Measurements from ENCODE around the gene GLRX3. TPM values are rescaled to one million over a fixed set of nuclear protein-coding genes. Genes with fewer than 3 reads are reported as not detected.
A peak's percentile ranks its signal among the peaks of the same experiment; 100 is the strongest.
"Not testable (repeated sequence)": the region's sequence is repeated elsewhere in the genome, so short reads cannot be mapped to it uniquely, and the experiment has no call there.

Gene GLRX3
- total RNA-seq, 1 experiment from 2014 or later: 191 TPM

DNA sequence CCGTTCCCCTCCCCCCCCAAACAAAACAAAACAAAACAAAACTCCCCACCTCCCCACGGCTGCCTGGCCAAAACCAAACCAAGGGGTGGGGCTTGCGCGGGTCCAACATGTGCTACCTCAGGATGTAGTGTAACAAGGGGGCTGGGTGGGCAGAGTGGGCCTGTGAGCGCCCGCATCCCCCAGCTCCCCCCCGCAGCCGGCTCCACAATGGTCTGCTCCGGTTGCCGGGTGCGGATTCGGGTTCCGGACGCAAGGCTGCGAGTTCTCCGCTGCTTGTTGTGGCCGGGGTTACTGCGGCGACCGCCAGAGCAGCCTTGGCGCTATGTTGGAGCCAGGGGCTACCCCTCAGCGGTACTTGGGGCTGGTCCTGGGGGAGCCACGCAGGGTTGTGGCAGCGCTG is 30.5 kb upstream of the GLRX3 start:
- TF ChIP-seq, protein P1, sequence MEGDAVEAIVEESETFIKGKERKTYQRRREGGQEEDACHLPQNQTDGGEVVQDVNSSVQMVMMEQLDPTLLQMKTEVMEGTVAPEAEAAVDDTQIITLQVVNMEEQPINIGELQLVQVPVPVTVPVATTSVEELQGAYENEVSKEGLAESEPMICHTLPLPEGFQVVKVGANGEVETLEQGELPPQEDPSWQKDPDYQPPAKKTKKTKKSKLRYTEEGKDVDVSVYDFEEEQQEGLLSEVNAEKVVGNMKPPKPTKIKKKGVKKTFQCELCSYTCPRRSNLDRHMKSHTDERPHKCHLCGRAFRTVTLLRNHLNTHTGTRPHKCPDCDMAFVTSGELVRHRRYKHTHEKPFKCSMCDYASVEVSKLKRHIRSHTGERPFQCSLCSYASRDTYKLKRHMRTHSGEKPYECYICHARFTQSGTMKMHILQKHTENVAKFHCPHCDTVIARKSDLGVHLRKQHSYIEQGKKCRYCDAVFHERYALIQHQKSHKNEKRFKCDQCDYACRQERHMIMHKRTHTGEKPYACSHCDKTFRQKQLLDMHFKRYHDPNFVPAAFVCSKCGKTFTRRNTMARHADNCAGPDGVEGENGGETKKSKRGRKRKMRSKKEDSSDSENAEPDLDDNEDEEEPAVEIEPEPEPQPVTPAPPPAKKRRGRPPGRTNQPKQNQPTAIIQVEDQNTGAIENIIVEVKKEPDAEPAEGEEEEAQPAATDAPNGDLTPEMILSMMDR (IDR thresholded peaks at IDR 0.05; ENCODE audit: insufficient read depth in 1 of 2, low read depth in 1 of 2, low read length in 1 of 2, severe bottlenecking in 1 of 2, unreplicated experiment in 1 of 2): no peak
- no peaks in the 10 kb centered on the region for H3K4me1 ChIP-seq
- no peaks in the 10 kb centered on the region for H3K9me3 ChIP-seq
- DNase-seq: no peak
- intact Hi-C loops (cut with micrococcal nuclease; ENCODE audit: unreplicated experiment): no loop called here
- no peaks in the 10 kb centered on the region for H3K27me3 Mint-ChIP-seq (ENCODE audit: insufficient read depth, unreplicated experiment)
- no peaks in the 10 kb centered on the region for H3K36me3 ChIP-seq (ENCODE audit: control insufficient read depth, insufficient read depth, low read length)
- BruUV-seq (replicated peaks): no TSS peak
- H3K4me3 Mint-ChIP-seq (ENCODE audit: unreplicated experiment): no peak overlapping the region
- no peaks in the 10 kb centered on the region for H3K27me3 ChIP-seq (replicated peaks; ENCODE audit: control insufficient read depth, insufficient read depth, low read length)
- no peak overlapping the region for H3K4me3 ChIP-seq (ENCODE audit: low read depth, low read length)
- no peaks in the 10 kb centered on the region for H3K9me3 Mint-ChIP-seq (ENCODE audit: unreplicated experiment)
- H3K36me3 Mint-ChIP-seq (ENCODE audit: insufficient read depth, unreplicated experiment): peaks cover 12% of the 10 kb centered on the region
- ChIA-PET CTCF (no interaction called here), POLR2A (no interaction called here)
- no peak overlapping the region for H3K27ac Mint-ChIP-seq (ENCODE audit: unreplicated experiment)
- peaks cover 7% of the 10 kb centered on the region for H3K4me1 Mint-ChIP-seq (ENCODE audit: low read depth, unreplicated experiment)

DNA sequence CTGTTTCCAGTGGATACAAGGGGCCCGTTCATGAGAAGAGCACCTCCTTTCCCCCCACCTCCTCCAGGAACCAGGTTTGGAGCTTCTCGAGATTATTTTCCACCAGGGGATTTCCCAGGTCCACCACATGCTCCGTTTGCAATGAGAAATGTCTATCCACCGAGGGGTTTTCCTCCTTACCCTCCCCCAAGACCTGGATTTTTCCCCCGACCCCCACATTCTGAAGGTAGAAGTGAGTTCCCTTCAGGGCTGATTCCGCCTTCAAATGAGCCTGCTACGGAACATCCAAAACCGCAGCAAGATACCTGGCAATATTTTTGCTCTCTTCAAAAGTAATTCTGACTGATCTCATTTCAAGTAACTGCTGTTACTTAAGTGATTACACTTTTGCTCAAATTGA is 28.0 kb upstream of the GLRX3 start:
- H3K27ac Mint-ChIP-seq (ENCODE audit: unreplicated experiment); H3K4me3 ChIP-seq (ENCODE audit: low read depth, low read length); intact Hi-C loops (cut with micrococcal nuclease; ENCODE audit: unreplicated experiment); BruUV-seq (replicated peaks); H3K36me3 ChIP-seq (ENCODE audit: control insufficient read depth, insufficient read depth, low read length); H3K4me3 Mint-ChIP-seq (ENCODE audit: unreplicated experiment); H3K9me3 Mint-ChIP-seq (ENCODE audit: unreplicated experiment); POLR2A ChIA-PET; H3K27me3 Mint-ChIP-seq (ENCODE audit: insufficient read depth, unreplicated experiment); H3K27me3 ChIP-seq (replicated peaks; ENCODE audit: control insufficient read depth, insufficient read depth, low read length); H3K9me3 ChIP-seq; H3K4me1 Mint-ChIP-seq (ENCODE audit: low read depth, unreplicated experiment); H3K4me1 ChIP-seq; DNase-seq; CTCF ChIA-PET: not testable (repeated sequence)
- H3K36me3 Mint-ChIP-seq (ENCODE audit: insufficient read depth, unreplicated experiment): peaks cover 19% of the 10 kb centered on the region

DNA sequence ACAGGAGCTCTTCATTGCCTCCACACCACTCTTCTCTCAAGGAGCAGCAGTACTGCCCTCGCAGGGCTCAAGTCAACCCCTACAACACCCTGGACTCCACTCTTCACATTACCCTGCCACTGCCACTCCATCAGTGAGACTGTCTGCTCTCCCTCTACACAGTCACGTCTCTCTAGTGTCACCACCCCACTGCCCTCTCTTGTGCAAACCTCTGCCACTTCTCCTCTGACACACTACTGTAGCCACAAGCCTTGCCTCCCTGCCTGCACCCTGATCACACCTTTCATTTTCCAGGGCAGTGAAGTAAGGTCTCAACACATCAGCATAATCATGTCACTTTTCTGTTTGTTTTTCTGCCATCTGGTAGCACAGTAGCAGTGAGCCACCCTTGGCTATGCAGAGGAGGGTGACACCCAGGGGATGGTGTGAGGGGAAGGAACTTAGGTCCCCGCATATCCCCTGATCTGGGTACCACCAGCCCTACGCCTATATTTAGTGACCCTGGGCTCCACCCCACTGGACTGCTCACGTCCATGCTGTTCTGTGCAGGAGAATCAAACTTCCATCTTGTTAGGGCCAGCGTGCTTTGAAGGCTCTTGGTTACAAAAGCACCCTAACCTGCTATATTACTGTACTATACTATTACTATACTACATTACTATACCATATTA is 27.1 kb upstream of the GLRX3 start:
- BruUV-seq (replicated peaks): no TSS peak
- Histone ChIP-seq H3K36me3 (ENCODE audit: control insufficient read depth, insufficient read depth, low read length) (no peaks in the 10 kb centered on the region), H3K4me3 (ENCODE audit: low read depth, low read length) (no peak overlapping the region; the same call in 1 of the 2 replicates), H3K9me3 (0 out of 2 replicates have a peak, but pooled peaks cover 3% of the 10 kb centered on the region), H3K27me3 (replicated peaks; ENCODE audit: control insufficient read depth, insufficient read depth, low read length) (no peaks in the 10 kb centered on the region), H3K4me1 (peaks cover 5% of the 10 kb centered on the region)
- TF ChIP-seq, protein P1 (IDR thresholded peaks at IDR 0.05; ENCODE audit: insufficient read depth in 1 of 2, low read depth in 1 of 2, low read length in 1 of 2, severe bottlenecking in 1 of 2, unreplicated experiment in 1 of 2): no peak
- Mint-ChIP-seq H3K4me3 (ENCODE audit: unreplicated experiment) (peak overlapping the region; percentile 91), H3K9me3 (ENCODE audit: unreplicated experiment) (no peaks in the 10 kb centered on the region), H3K36me3 (ENCODE audit: insufficient read depth, unreplicated experiment) (peaks cover 19% of the 10 kb centered on the region), H3K4me1 (ENCODE audit: low read depth, unreplicated experiment) (peaks cover 7% of the 10 kb centered on the region), H3K27ac (ENCODE audit: unreplicated experiment) (peak overlapping the region; percentile 91), H3K27me3 (ENCODE audit: insufficient read depth, unreplicated experiment) (no peaks in the 10 kb centered on the region)
- ChIA-PET CTCF (interaction anchor here (0.6 to 2.9 kb wide), 8 partner anchors 11 to 1077 kb away, joined by 3 to 33 read pairs (median 6); partner anchors contain the start of gene GLRX3), POLR2A (interaction anchor here (0.6 to 3.1 kb wide), 3 partner anchors 19 to 1055 kb away, joined by 9 to 66 read pairs (median 15); partner anchors contain the start of gene GLRX3)
- intact Hi-C loops (cut with micrococcal nuclease; ENCODE audit: unreplicated experiment): no loop called here
- no peak for DNase-seq
